T-helper 1 cell treated with Interleukin-12 subunit alpha and Interleukin-12 subunit beta and Interleukin-4 antibody, amounts not matched to agents 30 ng/mL and 1 ng/mL, for 36 hours (primary cell): Measurements from ENCODE around the gene SERPINB2. TPM values are rescaled to one million over a fixed set of nuclear protein-coding genes. Genes with fewer than 3 reads are reported as not detected.

Experiments
- intact Hi-C: fragments of 100-400 bp; cut with micrococcal nuclease; formaldehyde crosslinking; loops from one replicate; pipeline ENCODE4 v1.15.1; 2024
- total RNA-seq: library from RNA; stranded (reverse); gene quantifications from 2 replicates; pipeline ENCODE4 v1.2.3, GENCODE V29; 2022

The SERPINB2 gene
- total RNA-seq, 1 donor from 2014 or later, result not detected

- intact Hi-C loops, result no loop called here
These were observed 43.4 kb downstream of the SERPINB2 start for GRCh38 chr18:63930773-63931354.

DNA sequence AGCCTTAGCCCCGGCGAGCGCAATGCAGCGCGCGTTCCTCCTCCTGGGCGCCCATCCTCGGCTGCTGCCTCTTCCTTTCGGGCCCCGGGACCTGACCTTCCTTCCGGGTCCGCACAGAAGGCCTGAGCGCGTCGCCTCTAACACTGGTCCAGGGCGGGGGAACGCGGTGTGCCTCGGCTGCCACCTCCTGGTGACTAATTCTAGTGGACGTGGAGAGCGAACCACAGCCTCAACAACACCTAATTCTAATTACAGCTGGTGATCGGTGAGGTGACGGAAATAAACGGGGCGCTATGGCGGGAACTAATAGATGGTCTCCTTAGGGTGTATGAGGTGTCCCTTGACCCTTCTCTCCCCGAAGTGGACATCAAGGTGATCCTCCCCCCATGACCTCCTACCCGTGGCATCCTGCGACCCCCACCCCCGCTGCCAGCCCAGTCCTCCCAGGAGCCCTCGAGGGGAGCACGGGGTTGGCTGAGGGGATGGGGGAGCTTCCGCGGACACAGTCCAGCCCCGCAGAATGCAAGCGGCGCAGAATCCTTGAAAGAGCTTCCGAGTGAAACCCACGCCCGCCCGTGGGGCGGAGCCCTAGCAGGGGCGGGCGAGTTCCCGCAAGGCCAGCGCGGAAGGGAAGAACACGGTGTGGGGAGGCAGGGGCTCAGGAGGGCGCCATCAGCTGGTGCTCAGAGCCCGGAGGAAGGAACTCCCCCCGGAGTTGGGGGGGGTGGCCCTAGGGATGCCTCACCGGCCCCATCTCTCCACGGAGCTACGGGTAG is 48.8 kb downstream of the SERPINB2 start:
- intact Hi-C loops, result loop anchor here (1.0 kb wide), 6 partner anchors 13 to 418 kb away; partner anchors contain the start of genes HMSD and SERPINB8

DNA sequence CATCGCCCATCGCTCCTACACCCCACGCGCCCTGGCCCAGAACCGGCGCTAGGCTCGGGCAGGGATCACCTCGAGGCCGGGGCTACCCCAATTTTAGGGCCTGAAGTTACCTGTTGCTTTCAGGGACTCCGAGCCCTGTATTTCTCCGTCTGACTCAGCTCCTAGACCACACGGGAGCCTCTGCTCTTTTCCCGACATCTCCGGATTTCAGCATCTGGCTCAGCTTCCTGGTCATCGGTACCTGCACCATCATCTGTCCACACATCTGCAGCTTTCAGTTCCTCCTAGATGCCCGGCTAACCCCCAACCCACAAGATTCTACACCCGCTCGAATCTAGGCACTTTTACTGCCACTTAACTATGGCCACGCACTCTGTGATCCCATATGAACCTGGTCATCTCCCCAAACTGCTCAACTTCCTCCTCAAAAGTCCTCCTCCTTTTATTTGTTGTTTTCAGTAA is 49.5 kb downstream of the SERPINB2 start:
- intact Hi-C loops, result loop anchor here (1.0 kb wide), 6 partner anchors 12 to 419 kb away; partner anchors contain the start of genes HMSD and SERPINB8

DNA sequence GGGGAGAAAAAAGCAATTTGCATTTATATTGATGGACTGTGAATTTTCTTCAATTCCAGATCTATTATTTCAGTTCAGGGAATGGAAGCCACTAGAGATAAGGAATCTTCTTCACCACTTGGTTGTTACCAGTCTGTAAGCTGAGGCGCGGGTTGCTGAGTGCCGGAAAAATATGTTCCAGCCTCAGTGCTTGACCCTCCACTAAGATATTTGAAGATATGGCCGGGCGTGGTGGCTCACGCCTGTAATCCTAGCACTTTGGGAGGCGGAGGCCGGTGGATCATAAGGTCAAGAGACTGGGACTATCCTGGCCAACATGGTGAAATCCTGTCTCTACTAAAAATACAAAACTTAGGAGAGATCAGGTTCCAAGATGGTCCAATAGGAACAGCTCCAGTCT is 52.5 kb downstream of the SERPINB2 start:
- intact Hi-C loops, result loop anchor here (10.0 kb wide), 1 partner anchor 1225 kb away; the partner anchor contains the start of gene PHLPP1

DNA sequence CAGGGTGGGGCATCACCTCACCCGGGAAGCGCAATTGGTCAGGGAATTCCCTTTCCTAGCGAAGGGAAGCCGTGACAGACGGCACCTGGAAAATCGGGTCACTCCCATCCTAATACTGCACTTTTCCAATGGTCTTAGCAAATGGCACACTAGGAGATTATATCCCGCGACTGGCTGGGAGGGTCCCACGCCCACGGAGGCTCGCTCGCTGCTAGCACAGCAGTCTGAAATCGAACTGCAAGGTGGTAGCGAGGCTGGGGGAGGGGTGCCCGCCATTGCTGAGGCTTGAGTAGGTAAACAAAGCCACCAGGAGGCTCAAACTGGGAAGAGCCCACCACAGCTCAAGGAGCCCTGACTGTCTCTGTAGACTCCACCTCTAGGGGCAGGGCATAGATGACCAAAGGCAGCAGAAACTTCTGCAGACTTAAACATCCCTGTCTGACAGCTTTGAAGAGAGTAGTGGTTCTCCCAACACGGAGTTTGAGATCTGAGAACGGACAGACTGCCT is 53.1 kb downstream of the SERPINB2 start:
- intact Hi-C loops, result loop anchor here (10.0 kb wide), 1 partner anchor 1226 kb away; the partner anchor contains the start of gene PHLPP1

DNA sequence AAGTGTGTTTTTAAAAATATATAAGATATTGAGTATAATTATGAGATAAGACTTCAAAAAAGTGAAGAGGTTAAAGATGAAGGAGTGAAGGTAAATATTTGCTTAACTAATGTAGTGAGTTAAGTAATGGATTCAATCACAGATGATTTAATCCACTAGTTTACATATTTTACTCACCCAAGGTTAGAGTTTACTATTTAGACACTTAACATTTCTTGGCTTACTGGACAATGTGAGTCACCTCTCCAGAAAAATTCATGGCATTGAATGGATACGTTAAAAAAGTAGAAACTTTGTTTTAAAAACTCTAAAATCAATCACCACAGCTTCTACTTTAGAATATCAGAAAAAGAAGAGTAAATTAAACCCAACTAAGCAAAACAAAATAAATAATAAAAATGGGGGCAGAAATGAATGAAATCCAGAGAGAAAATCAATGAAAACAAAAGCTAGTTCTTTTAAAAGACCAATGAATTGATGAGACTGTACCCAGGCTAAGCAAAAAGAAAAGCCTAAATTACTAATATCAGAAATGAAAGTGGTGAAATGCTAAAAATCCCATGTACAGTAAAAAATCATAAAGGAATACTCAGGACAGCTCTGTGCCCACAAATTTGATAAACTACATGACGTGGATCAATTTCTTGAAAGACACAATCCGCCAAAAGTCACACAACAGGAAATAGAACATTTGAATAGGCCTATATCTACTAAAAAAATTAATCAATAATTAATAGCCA is 59.7 kb downstream of the SERPINB2 start:
- intact Hi-C loops, result loop anchor here (10.0 kb wide), 1 partner anchor 1232 kb away; the partner anchor contains the start of gene PHLPP1

DNA sequence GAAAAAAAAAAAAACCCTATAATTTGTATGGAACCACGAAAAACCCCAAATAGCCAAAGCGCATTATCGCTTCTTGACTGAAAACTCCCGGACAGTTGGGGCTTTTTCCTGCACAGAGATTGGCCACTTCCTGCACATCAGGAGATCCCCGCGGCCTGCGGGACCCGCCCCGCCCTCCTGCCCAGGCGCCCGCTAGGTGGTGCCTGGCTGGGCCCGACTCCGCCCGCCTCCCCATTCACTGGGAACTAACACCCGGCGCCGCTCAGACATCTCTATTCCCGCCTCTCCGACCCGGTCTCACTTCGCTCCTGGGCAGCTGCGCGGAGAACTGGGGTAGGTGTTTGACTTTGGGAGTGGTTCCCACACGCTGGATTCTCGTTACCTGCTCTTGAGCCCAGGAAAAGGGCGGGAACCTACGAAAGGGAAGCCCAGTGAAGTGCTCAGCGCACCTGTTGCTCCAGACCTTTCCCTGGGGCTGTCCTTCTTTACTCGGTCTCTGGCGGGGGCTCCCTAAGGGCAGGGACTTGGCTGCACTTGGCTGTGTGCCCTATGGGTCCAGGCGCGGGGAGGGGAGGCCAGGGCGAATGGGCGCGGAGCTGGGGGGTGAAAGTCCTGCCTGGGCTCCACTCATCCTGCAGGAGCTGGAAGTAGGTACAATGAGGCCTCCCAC is 61.7 kb downstream of the SERPINB2 start, which contains the start of gene HMSD:
TSS of gene HMSD (plus strand) at position 234 of the 670 bp plus-strand sequence. CDS start 4,155 bp downstream, outside the sequence.
- intact Hi-C loops, result loop anchor here (1.0 to 10.0 kb wide), 4 partner anchors 13 to 1234 kb away; partner anchors contain the start of genes PHLPP1 and SERPINB8

- intact Hi-C loops, result no loop called here
These were observed 63.8 kb downstream of the SERPINB2 start for GRCh38 chr18:63951302-63951705.

Other genes with a start within 250 kb of the SERPINB2 start
- gene SERPINB4, start 243.4 kb upstream of the SERPINB2 start, total RNA-seq, result not detected in 2 replicates
- not detected in 2 replicates for gene SERPINB3, start 225.8 kb upstream of the SERPINB2 start, total RNA-seq
- gene SERPINB11, start 184.7 kb upstream of the SERPINB2 start, total RNA-seq, result not detected in 2 replicates
- gene SERPINB7, start 112.3 kb upstream of the SERPINB2 start, total RNA-seq, result not detected in 2 replicates
- not detected in 2 replicates for gene SERPINB10, start 20.3 kb downstream of the SERPINB2 start, total RNA-seq
- 10.0 and 14.6 TPM in 2 replicates for gene HMSD, start 61.6 kb downstream of the SERPINB2 start, total RNA-seq
- 19.5 and 20.6 TPM in 2 replicates for gene SERPINB8, start 82.4 kb downstream of the SERPINB2 start, total RNA-seq